Stimulated activated CD4-positive, alpha-beta T cell treated with anti-CD3 and anti-CD28 coated beads, Interleukin-4, amount 100 ng/mL, for 24 hours (primary cell): ENCODE measurements around the gene TEX13D.
"Not testable (repeated sequence)": the region's sequence is repeated elsewhere in the genome, so short reads cannot be mapped to it uniquely, and the experiment has no call there.

ENCODE experiments used
- DNase-seq: peaks from one replicate; pipeline ENCODE4 v3.0.0-alpha.2; 2020

TEX13D gene

GRCh38 chrX:124332481-124333424 is at the start of gene TEX13D:
Gene TEX13D, plus strand, starts transcription at chrX:124332660. Its CDS starts 258 bp downstream, at chrX:124332918.
- DNase-seq: no peak

- DNase-seq: no peak
Measured at GRCh38 chrX:124289443-124289842, 43.0 kb upstream of the TEX13D start.

GRCh38 chrX:124293810-124294209 is 38.6 kb upstream of the TEX13D start:
- DNase-seq: no peak

DNA sequence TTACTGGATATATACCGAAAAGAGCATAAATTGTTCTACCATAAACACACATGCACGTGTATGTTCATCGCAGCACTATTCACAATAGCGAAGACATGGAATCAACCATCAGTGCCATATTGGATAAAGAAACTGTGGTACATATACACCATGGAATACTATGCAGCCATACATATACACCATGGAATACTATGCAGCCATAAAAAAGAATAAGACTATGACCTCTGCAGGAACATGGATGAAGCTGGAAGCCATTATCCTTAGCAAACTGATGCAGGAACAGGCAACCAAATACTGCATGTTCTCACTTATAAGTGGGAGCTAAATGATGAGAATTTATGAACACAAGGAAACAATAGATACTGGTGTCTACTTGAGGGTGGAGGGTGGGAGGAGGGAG is 33.1 kb upstream of the TEX13D start:
- not testable (repeated sequence) for DNase-seq

- no peak for DNase-seq
Measured at GRCh38 chrX:124300405-124300804, 32.1 kb upstream of the TEX13D start.

DNA sequence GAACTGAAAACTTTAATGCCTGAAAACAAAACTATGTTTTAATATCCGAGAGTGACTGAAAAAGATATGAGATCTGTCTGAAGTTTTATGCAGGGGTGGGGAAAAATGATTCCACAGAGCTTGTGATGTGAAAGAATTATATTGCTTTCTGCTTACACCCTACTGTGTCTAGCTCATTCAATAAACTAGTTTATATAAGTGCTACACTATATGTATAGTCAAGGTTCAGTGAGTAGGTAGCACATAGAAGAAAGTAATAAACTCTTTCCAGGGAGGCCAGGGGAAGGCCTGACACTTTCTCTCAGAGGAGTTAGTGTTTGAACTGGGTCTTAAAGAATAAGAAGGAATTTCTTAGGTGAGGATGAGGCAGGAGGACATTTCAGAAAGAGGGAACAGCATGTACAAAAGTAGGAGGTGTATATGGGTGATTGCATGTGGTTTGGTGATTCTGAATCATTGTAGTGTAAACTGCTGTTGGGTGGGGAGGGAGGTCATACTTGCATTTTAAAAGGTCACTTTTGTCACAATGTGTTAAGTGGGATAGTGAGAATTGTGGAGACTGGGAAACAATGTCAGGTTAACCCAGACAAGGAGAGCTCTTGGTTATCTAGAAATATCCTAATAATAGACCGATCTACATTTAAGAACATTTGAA is 25.1 kb upstream of the TEX13D start:
- DNase-seq: no peak

DNA sequence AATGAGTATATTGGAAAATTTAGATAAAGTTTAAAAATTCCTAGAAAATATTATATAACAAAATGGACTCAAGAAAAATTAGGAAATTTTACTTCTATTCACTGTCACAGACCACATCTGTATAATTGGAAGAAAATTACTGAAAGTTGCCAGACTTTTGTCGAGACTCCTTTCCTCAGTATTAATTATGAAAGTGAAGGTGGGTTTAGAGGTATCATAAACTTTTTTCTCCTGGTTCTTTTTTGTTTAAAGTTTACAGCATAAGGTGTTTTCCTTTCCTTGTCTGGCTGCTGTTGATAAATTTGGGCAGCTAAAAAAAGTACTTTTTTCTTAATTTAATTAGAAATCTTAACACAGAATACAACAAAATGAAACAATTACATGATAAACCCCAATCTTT is 6.7 kb upstream of the TEX13D start:
- DNase-seq: no peak

DNA sequence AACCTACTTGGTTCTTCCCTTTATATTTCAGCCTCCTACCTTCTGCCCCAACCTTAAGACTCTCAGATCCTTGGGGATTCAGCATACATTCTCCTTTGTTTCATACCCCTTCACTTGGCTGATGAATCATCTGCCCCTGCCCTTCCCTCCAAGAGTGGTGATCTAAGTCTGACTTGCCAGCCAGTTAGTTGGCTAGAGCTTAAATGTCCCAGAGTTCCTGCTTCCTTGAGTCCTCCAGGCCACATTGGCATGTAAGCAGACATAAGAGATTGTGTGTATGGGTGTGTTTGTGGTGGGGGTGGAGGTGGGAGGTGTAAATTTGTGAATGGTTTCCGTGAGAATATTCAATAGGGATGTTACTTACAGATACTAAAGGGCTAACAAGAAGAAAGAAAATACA is 3.7 kb upstream of the TEX13D start:
- DNase-seq: no peak

GRCh38 chrX:124333862-124334261 is 1.4 kb downstream of the TEX13D start:
- DNase-seq: no peak

GRCh38 chrX:124334555-124334954 is 2.1 kb downstream of the TEX13D start:
- DNase-seq: not testable (repeated sequence)

DNA sequence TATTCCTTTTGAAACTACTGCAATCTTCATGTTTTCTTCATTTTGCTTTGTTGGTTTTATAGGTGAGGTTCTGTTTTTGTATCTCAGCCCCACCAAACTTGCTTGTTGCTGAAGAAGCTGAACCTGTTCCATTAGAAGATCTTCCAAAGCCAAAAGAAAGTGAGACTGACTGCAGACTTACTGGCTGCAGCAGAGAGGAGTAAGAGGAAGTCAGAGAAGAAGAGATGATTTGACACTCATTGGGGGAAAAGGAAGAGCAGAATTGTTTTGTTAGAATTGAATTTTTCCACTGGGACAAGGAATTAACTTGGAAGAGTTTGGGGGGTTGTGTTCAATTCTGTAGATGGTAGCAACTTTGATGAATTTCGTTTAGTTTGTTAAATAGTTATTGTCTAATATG is 3.1 kb downstream of the TEX13D start:
- DNase-seq: no peak

- no peak for DNase-seq
Measured at GRCh38 chrX:124337916-124338315, 5.5 kb downstream of the TEX13D start.

DNA sequence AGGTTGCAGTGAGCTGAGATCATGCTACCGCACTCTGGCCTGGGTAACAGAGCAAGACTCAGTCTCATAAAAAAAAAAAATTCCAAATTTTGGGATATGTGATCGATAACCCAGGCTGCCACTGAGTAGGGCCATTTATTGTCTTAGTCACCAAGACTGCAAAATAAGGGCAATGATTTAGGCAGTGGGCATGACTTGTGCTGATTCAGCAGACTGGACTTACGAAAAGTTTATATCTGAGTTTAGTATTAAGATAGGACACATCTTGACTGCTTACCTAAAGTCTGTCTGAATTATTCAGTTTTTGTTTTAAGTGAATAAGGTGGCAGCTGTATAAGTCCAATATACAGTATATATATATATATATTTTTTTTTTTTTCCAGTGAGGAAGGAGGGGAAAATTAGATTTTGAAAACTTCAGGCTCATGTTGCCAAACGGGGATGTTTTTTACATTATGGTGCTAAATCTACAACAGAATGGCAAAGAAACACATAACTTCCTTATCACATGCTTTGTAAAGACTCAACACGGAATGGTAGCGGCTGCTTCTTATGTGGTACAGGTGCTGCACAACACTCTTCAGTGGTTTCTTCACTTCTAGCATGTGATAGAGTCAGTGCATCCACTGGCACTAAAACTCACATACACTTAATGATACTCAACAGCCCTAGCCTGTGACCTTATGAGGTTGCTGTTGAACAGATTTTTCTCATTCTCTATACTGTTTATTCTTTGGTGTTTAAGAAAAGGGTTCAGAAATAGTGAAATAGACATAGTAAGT is 6.5 kb downstream of the TEX13D start:
- no peak for DNase-seq

DNA sequence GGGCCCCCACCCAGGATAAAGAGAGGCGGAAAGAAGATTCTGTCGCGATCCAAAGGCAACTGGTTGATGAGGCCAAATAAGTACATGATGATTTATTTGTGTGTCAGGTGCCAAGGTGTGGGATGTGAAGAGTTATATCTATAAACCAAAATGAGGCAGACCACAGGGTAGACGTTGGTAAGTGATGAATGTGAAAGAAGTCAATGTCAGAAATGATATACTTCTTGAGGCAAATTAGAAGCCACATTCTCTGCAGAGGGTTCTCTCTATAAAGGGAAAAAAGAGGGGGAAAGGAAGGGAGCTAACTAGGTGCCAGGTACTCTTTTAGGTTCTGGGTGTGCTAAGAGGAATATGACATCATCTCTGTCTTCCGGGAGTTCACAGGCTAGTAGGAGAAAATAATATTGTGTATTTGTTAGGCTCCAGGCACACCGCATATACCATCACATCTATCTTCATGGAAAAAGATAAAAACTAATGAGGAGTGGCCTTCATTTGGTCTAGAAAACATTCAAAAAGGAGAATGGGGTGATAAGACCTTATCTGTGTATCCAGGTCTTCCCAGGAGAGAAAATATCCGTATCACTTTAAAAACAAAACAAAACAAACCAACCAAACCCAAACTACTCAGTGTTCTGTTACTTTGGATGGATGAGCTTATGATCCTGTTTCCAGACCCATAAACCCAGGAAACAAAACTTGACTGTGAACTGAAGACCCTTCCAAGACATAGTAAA is 9.1 kb downstream of the TEX13D start:
- peak; percentile 9 for DNase-seq

DNA sequence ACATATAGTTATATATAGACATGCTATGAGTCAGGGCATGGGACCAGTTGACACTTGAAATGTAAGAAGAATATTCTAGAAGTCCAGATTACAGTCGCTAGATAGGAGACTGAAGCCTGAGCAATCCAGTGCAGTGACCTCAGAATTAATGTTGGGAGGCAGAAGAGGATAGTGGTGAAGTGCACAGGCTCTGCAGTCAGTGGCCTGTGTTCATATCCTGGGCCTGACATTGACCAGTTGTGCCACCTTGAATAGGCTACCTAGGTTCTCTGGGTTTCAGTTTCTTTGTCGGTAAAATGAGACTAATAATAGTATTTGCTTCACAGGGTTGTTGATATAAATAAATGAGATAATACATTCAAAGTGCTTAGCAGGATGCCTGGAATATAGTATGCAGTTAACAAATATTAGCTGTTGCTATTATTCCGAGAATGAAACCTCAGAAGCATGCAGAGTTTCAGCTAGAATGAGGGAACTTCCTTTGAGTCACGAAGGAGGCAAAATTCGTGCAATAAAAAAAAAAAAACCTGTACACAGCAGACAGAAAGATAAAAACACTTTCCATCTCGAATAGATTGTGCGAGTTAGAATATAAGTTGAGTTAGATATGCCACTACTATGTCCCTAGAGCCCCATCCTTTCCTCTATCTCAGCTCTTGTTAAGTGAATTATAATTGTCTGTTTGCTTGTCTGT is 9.9 kb downstream of the TEX13D start:
- no peak for DNase-seq

DNA sequence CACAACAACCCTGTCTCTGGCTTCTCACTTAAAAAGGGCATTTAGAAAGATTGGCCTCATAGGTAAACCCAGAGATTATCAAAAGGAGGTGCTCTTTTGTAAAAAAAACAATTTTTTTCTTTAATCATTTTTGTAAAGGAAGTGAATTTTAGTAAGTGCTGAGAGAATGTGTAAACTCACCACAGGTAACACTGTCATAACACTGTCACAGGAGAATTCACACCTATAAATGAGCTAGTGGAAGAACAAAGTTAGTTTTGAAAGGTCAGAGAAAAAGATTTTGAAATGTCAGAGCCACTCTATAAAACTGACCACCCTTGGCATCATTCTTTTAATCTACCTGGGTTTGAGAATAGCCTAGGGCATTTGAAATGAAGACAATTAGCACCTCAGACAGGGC is 10.6 kb downstream of the TEX13D start:
- DNase-seq: no peak

DNA sequence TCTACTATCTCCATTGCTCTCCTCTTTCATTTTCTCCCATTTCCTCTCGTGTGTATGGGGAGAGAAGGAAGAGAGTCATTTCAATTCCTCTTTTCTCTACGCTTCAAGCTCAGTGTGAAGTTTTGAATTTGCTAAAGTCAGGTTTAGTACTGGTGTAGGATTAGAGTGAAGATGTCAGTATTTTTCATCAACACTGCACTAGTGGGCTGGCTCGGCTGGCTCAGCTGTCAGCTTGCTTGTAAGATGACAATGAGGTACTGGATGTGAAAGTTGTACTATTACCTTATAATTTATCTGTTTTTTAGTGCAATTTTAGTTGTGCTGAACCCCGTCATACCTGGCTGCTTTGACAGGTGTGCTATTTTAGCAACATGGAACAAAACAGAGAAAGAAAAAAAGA is 11.8 kb downstream of the TEX13D start:
- DNase-seq: no peak

DNA sequence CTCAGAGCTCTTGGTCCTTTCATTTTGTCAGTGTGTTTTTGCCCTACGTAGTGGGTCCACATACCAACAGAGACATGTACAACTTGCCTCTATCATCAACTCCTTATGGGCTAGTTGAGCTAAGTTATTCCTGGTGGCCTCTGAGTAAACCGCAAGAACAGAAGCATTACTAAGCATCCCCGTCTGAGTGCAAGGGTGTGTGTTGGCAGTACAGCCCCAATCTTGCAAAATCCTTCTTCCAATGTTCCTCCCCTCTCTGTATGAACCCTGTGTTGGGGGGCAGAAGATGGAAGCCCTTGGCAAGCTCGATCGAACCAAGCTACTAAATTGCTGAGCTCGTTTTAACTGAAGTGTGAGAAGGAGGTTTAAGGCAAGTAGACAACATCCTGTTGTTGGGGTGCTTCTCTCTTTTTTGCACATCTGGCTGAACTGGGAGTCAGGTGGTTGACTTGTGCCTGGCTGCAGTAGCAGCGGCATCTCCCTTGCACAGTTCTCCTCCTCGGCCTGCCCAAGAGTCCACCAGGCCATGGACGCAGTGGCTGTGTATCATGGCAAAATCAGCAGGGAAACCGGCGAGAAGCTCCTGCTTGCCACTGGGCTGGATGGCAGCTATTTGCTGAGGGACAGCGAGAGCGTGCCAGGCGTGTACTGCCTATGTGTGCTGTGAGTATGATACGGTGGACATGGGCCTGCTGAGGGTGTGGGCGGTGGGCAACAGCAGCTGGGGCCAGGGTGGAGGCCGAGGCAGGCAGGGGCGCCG is 13.8 kb downstream of the TEX13D start, which contains the start of gene SH2D1A:
Gene SH2D1A (plus strand): TSS at position 447 of the 760 bp plus-strand sequence. CDS start 80 bp downstream, at position 527.
- DNase-seq: peak; percentile 20

DNA sequence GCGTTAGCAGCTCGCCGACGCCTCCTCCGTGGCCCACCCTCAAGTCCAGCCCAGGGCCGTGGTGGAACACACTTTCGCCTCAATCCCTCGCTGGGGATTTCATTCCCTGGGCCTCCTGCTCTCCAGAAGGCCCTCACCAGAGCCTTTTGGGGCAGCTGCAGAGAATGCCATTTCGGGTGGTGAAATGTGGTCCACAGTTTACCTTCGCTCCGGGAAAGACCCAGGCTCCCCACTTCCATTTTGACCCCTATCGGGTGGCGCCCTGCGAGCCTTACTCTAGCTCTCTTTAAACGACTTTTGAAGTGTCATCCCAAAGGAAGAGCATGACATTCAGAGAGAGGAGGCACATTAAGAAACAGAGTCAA is 14.4 kb downstream of the TEX13D start:
- DNase-seq: no peak

GRCh38 chrX:124347242-124347641 is 14.8 kb downstream of the TEX13D start:
- DNase-seq: peak; percentile 49

DNA sequence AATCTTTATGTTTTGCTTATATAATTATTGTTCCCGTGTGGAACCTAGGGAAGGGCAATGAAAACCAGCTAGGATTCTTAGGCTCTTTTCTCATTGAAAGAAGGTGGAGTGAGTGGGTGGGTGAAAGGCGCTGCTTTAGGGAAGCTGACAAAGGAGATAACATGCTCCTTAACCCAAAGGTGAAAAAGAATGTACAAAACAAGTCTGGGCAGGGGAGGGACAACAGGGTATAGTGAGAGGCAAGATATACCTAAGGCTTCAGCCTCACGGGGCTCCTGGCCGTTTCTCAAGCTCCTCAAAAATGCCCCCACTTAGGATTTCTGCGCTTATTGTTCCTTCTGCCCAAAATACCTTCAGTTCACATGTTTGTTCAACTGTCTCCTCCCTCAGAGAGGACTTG is 15.7 kb downstream of the TEX13D start:
- no peak for DNase-seq
